ENCODE measurements around the gene ELP5.

- TF ChIP-seq CTCF (IDR thresholded peaks at IDR 0.05) (no peak), POLR2AphosphoS5 (IDR thresholded peaks at IDR 0.05) (peak; percentile 40), POLR2A (IDR thresholded peaks at IDR 0.05) (no peak)
These were observed 36.8 kb upstream of the ELP5 start for GRCh38 chr17:7215136-7215638.

Data from gastroesophageal sphincter (tissue), 3 donors.